GM19397 (cell line): ENCODE data around the gene GRK5.
A peak's percentile ranks its signal among the peaks of the same experiment; 100 is the strongest.
"Not testable (repeated sequence)": the region's sequence is repeated elsewhere in the genome, so short reads cannot be mapped to it uniquely, and the experiment has no call there.

Experiments
- ATAC-seq: cut with Tn5 transposase; IDR thresholded peaks from one replicate; pipeline ENCODE4 v1.9.1; 2021; ENCODE audit warnings: mild to moderate bottlenecking, moderate library complexity; ENCODE audit not compliant: unreplicated experiment

Gene GRK5

DNA sequence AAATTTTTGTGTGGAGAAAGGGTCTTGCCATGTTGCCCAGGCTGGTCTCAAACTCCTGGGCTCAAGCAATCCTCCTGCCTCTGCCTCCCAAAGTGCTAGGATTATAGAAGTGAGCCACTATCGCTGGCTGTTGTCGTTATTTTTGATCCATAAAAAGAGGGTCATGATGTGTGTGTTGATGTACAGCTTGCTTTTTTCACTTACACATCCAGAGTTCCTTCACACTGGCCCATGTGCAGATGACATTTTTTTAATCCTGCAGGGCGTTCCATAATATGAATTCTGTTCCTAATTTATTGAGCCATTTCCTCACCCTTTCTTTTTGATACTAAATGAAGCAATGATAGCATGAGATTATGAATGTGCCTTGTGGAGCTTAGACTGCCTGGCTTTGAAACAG is 40.8 kb downstream of the GRK5 start:
- no peak for ATAC-seq

DNA sequence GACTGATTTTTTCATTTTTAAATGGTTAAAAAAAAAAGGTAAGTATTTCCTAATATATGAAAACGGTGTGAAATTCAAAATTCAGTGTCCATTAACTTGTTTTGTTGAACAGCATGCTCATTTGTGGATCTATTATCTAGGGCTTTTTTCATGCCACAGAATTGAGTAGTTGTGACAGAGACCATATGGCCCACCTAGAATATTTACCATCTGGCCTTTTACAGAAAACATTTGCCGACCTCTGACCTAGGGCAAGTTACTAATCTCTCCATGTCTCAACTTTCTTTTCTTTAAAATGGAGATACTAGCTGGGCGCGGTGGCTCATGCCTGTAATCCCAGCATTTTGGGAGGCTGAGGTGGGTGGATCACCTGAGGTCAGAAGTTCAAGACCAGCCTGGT is 41.3 kb downstream of the GRK5 start:
- no peak for ATAC-seq

DNA sequence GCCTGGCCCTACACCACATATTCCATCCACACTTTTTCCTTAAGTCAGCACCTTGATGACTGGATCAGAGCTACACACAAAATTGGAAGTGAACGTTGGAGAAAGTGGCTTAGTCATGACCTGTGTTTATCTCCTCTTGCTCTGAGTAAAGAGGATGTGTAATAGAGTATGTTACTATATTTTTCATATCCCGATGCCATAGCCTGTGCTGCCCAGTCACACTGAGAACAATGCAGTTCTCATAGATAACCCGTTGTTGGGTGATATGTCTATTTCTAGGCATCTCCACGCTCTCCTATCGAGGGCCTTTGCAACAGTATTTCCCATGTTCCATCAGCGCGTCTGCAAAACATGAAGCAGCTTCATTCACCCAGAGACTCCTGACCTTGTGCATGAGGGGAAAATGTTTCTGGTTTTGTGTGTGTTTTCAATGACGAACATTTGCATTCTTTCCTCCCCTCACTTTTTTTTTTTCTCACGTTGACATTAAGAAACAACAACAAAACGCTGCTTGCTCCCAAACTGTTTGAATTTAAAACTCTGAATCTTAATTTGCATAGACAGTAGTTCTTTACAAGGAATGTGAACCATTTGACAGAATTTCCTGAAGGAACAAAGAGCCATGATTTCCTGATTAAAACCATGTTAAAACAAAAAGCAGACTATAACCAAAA is 43.4 kb downstream of the GRK5 start:
- ATAC-seq, result no peak

DNA sequence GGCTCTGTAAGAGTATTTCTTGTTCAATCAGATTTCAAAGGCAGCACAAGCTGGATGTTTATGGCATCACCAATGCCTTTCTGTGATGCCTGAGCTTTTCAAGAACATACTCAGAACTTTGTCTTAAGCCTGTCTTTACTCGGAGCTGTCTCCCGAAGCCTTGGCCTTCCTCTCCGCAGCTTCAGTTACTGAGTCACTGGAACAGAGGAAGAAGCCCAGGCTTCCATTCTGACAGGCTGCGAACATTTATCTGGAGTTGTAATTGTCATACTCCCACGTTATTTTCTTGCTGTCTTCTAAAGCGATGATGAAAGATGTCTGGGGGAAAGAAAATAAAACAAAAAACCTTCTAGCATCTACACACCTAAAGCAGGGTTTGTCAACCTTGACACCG is 43.9 kb downstream of the GRK5 start:
- no peak for ATAC-seq

DNA sequence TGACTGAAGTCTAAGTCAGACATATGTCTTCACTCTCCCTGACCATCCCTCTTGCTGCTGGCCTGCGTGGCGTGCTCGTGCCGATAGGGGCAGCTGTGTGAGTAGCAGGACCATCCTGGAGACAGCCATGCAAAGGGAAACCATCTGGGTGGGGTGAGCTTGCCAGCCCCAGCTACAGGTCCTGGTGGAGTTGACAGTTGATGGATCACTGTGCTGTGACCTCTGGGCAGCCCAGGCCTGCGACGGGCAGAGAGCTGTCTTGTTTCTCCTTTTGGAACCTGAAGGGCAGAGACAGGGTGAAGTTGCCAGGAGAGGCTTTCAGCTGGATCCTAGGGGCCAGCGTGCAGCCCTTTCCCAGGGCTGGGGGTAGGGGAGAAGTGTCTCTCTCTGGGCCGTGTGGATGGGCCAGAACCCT is 44.7 kb downstream of the GRK5 start:
- no peak for ATAC-seq

DNA sequence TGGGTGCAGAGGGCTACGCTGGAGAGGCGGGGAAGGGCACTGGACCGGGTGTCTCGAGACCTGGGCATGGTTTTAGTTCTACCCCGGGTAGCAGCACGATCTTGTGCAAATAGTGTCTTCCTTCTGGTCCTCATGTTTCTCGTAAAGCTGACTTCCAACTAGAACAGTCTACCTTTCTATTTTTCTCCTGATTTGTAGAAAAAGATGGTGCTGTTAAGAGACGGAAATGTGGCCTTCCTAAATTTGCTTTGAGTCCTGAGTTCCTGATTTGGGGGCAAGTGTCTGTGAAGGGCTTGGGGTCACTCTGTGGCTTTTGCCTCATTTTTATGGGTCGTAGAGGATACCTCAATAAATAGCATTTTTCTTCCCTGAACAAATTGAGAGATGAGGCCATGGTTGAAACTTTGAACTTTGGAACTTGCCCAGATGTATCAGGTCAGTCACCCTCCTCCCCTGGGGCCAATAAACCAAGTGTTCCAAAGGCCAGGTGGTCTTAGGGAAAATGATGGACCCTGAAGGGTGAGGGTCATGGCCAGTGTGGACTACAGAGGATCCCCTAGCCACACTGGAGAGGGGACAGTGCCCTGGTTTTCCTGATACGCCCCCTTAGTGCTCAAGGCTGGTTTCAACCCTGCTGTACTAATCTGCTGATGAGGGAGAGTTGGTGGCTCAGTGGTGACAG is 45.2 kb downstream of the GRK5 start:
- no peak for ATAC-seq

- no peak for ATAC-seq
These were observed 46.2 kb downstream of the GRK5 start for GRCh38 chr10:119253433-119254174.

DNA sequence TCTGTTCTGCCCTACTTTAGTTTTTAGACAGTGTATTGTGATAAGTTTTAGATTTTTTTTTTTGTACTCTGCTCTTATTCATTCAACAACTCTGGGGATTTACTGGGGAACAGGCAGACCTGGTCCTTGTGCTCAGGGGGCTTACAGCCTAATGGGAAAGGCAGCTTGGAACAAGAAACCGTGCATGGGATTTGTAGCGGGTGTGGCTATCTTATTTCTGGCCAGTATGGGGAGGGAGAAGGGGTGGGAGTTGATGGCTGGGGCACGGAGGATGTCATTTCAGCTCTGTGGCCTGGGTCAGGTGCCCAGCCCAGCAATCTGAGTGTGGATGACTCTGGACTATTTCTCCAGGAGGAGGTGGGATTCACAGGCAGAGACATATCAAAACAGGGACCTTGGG is 47.0 kb downstream of the GRK5 start:
- ATAC-seq, result no peak

DNA sequence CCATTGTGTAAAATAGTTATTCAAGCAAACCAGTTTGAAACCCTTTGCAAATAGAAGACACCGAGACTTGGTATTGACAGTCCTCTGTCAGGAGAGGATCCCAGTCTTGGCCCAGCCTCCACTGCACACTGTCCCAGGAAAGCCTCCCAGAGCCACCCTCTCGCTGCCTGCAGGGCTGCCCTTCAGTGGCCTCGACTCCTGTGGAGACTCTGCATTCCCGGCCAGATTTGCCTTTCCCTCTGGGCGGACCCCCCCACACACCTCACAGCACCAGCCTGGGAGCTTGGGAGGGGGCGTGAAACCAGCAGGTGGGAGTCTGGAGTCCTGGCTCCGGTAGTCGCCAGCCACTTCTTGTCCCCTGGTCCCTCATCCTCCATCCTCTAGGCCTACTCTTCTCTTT is 48.7 kb downstream of the GRK5 start:
- no peak for ATAC-seq

DNA sequence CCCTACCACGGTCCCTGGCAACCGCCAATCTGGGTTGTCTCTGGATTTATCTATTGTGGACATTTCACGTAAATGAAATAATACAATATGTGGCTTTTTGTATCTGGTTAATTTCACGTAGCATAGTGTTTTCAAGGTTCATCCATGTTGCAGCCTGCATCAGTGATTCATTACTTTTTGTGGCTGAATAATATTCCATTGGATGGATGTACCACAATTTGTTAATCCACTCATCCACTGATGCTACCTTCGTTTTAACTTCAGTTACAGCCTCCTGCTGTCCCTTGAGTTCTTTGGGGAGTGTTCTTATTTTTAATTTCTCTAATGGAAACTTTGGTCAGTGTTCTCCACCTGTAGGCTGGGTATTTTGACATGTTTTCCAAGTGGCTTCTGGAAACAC is 49.5 kb downstream of the GRK5 start:
- ATAC-seq, result no peak

- no peak for ATAC-seq
These were observed 50.6 kb downstream of the GRK5 start for GRCh38 chr10:119257899-119258419.

GRCh38 chr10:119259345-119259744 is 52.0 kb downstream of the GRK5 start:
- no peak for ATAC-seq

GRCh38 chr10:119261016-119261415 is 53.6 kb downstream of the GRK5 start:
- ATAC-seq, result not testable (repeated sequence)

DNA sequence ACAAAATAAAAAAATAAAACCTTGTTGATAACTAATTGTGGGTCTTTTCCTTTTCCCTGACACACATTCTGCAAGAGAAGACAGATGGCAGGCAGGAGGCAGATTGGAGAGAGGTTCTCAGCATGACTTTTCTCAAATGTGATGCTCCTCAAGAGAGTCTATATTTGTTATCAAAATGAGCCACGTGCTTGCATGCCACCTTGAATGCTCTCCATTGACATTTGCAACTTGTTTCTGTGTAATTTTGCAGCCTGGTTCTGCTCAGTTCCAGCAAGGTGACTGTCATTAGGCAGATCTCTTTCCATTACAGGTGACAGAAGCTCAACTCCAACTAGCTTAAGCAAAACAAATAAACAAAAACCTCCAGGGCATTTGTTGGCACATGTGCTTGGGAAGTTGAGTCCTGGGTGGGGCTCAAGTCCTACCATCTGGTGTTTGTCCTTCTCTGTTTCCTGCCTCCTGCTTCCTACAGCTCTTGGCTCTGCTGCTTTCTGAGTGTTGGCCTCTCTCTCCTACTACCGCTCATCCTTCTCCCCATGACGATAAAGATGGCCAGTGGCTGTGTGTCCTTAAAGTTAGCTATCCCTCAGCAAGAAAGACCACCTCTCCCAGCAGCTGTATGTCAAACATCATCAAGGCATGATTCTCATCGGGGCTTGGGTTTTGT is 56.7 kb downstream of the GRK5 start:
- no peak for ATAC-seq

DNA sequence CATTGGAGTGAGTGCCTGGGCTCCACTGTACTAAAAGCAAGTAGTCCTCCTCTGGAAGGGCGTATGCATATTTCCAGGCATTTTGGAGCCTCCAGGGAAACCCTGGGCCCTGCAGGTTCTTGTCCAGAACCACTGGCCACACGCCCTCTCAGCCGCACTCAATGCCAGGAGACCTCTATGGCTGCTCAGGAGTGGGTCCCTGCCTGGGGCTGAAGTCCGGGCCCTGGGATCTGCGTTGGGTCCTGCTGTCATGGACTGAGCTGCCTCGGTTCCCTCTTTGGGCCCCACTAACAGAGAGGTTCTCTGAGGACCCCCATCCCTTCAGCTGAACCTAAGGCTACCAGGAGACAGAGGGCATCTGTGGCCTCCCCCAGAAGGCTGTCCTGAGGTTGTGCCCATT is 58.3 kb downstream of the GRK5 start:
- ATAC-seq, result no peak

- no peak for ATAC-seq
These were observed 60.0 kb downstream of the GRK5 start for GRCh38 chr10:119267384-119267783.

DNA sequence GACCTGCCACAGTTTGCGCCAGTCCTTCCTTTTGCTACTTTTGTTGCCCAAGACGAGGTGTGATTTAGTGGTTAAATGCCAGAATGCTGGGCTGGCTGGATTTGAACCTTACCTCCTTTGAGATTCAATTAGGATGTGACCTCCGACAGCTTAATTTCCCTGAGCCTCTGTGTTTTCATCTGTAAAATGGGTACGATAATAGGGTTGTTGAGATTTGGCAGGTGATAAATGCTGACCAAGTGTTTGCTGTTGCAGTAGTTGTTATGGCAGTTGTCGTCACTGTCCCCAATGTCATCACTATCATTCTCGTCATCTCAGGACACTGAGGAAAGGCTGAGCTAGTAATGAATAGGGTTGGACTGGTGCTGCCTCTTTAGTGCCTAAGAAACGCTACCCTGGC is 61.1 kb downstream of the GRK5 start:
- no peak for ATAC-seq

- peak; percentile 73 for ATAC-seq
These were observed 61.6 kb downstream of the GRK5 start for GRCh38 chr10:119268871-119269506.

GRCh38 chr10:119269737-119270136 is 62.4 kb downstream of the GRK5 start:
- ATAC-seq, result no peak

DNA sequence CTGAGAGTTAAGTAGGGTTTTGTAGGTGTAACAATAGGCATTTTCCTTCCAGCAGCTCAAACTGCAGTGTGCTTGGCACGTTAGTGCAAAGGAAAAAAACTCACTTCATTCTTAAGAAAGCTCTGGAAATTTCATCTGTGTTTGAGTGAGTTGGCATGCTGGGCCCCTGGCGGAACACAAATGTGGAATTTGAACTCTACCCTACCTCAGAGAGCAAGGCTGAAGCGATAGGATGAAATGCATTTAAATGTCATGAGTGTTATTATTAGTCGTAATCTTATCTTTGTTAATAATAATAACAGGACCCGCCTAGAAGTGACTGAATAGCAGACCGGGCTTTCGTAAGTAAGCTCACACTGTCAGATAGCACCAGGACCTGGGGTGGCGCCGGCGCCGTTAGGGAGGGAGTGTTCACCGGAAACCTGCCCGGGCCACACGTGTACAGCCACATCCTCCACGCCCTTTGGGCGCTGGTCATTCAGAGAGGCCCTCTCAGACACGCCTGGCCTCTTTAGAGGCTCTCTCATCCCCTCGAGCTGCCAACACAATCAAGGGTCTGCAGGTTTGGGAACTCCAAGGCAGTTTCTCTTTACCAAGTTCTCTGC is 63.5 kb downstream of the GRK5 start:
- ATAC-seq, result peak; percentile 58
